ENCODE results near the gene PMF1.
"Not testable (repeated sequence)": the region's sequence is repeated elsewhere in the genome, so short reads cannot be mapped to it uniquely, and the experiment has no call there.

Gene PMF1

GRCh38 chr1:156191292-156191964 is 21.4 kb upstream of the PMF1 start:
- H3K9me3 Mint-ChIP-seq = peaks cover 0 to 9% of the 10 kb centered on the region in 2 donors
- peak overlapping the region in 1 of 2 donors; percentile 15 for H3K4me3 Mint-ChIP-seq
- ATAC-seq = no peak

GRCh38 chr1:156193208-156193487 is 19.7 kb upstream of the PMF1 start:
- ATAC-seq = no peak
- H3K27me3 Mint-ChIP-seq = no peaks in the 10 kb centered on the region
- H3K9me3 Mint-ChIP-seq = peaks cover 0 to 7% of the 10 kb centered on the region in 2 donors
- H3K4me3 Mint-ChIP-seq = no peak overlapping the region
- peak overlapping the region; percentile 91 to 98 for H3K27ac Mint-ChIP-seq
- no peak for DNase-seq
- peaks cover 62% of the 10 kb centered on the region for H3K4me1 Mint-ChIP-seq

More at GRCh38 chr1:156191292-156191964, 21.4 kb upstream of the PMF1 start:
- H3K27ac Mint-ChIP-seq = no peak overlapping the region
- peaks cover 46% of the 10 kb centered on the region for H3K4me1 Mint-ChIP-seq
- no peaks in the 10 kb centered on the region for H3K27me3 Mint-ChIP-seq
- no peak for DNase-seq

GRCh38 chr1:156193488-156194299 is 19.1 kb upstream of the PMF1 start, which contains the start of gene SLC25A44:
SLC25A44 (plus strand) TSS chr1:156194104; CDS start chr1:156199848, 5,744 bp downstream.
- DNase-seq (peak; percentile 96 to 98), ATAC-seq (peak; percentile 90)
- Mint-ChIP-seq H3K4me3 (no peak within 1 kb of the TSS), H3K9me3 (peaks cover 0 to 7% of the 10 kb centered on the region in 2 donors), H3K4me1 (peaks cover 67% of the 10 kb centered on the region), H3K27me3 (no peaks in the 10 kb centered on the region), H3K27ac (peak within 1 kb of the TSS; percentile 91 to 98)

- Mint-ChIP-seq H3K9me3 (peaks cover 0 to 2% of the 10 kb centered on the region in 2 donors), H3K4me1 (peaks cover 73% of the 10 kb centered on the region), H3K27me3 (no peaks in the 10 kb centered on the region), H3K27ac (peak overlapping the region; percentile 91 to 98), H3K4me3 (no peak overlapping the region)
- ATAC-seq (no peak), DNase-seq (no peak)
Observed at GRCh38 chr1:156194300-156194652, 18.5 kb upstream of the PMF1 start.

- DNase-seq (no peak), ATAC-seq (no peak)
- H3K27me3 Mint-ChIP-seq = no peaks in the 10 kb centered on the region
- H3K27ac Mint-ChIP-seq = peak overlapping the region in 1 of 2 donors; percentile 78
- H3K4me3 Mint-ChIP-seq = no peak overlapping the region
- H3K4me1 Mint-ChIP-seq = peaks cover 88% of the 10 kb centered on the region
- H3K9me3 Mint-ChIP-seq = no peaks in the 10 kb centered on the region
Observed at GRCh38 chr1:156195853-156196252, 17.0 kb upstream of the PMF1 start.

GRCh38 chr1:156196445-156196844 is 16.4 kb upstream of the PMF1 start:
- ATAC-seq (no peak), DNase-seq (no peak)
- peaks cover 88% of the 10 kb centered on the region for H3K4me1 Mint-ChIP-seq
- no peaks in the 10 kb centered on the region for H3K27me3 Mint-ChIP-seq
- H3K9me3 Mint-ChIP-seq = no peaks in the 10 kb centered on the region
- peak overlapping the region in 1 of 2 donors; percentile 89 for H3K27ac Mint-ChIP-seq
- H3K4me3 Mint-ChIP-seq = no peak overlapping the region

- H3K4me1 Mint-ChIP-seq = peaks cover 65% of the 10 kb centered on the region
- H3K4me3 Mint-ChIP-seq = no peak overlapping the region
- H3K27ac Mint-ChIP-seq = peak overlapping the region; percentile 85 to 95
- DNase-seq (peak; percentile 61 to 82), ATAC-seq (peak; percentile 88)
- H3K27me3 Mint-ChIP-seq = no peaks in the 10 kb centered on the region
- no peaks in the 10 kb centered on the region for H3K9me3 Mint-ChIP-seq
Observed at GRCh38 chr1:156198831-156199349, 13.9 kb upstream of the PMF1 start.

- no peaks in the 10 kb centered on the region for H3K9me3 Mint-ChIP-seq
- no peaks in the 10 kb centered on the region for H3K27me3 Mint-ChIP-seq
- no peak overlapping the region for H3K4me3 Mint-ChIP-seq
- H3K27ac Mint-ChIP-seq = peak overlapping the region; percentile 79 to 95
- H3K4me1 Mint-ChIP-seq = peaks cover 56% of the 10 kb centered on the region
- ATAC-seq (peak; percentile 39), DNase-seq (peak in 1 of 2 donors; percentile 57)
Observed at GRCh38 chr1:156200044-156200443, 12.8 kb upstream of the PMF1 start.

- DNase-seq = no peak
- H3K4me3 Mint-ChIP-seq = peak overlapping the region in 1 of 2 donors; percentile 27
- peaks cover 42% of the 10 kb centered on the region for H3K4me1 Mint-ChIP-seq
- H3K27me3 Mint-ChIP-seq = no peaks in the 10 kb centered on the region
- peak overlapping the region in 1 of 2 donors; percentile 89 for H3K27ac Mint-ChIP-seq
- no peaks in the 10 kb centered on the region for H3K9me3 Mint-ChIP-seq
- ATAC-seq = no peak
Observed at GRCh38 chr1:156203331-156203730, 9.5 kb upstream of the PMF1 start.

GRCh38 chr1:156204686-156205085 is 8.1 kb upstream of the PMF1 start:
- Mint-ChIP-seq H3K9me3 (no peaks in the 10 kb centered on the region), H3K27me3 (no peaks in the 10 kb centered on the region), H3K4me1 (peaks cover 40% of the 10 kb centered on the region), H3K27ac (no peak overlapping the region), H3K4me3 (no peak overlapping the region)
- no peak for ATAC-seq
- no peak for DNase-seq

- no peaks in the 10 kb centered on the region for H3K9me3 Mint-ChIP-seq
- H3K4me3 Mint-ChIP-seq = no peak overlapping the region
- no peaks in the 10 kb centered on the region for H3K27me3 Mint-ChIP-seq
- H3K27ac Mint-ChIP-seq = peak overlapping the region in 1 of 2 donors; percentile 23
- H3K4me1 Mint-ChIP-seq = peaks cover 56% of the 10 kb centered on the region
- DNase-seq (no peak), ATAC-seq (no peak)
Observed at GRCh38 chr1:156211243-156211642, 1.6 kb upstream of the PMF1 start.

- peak overlapping the region; percentile 93 to 97 for H3K4me3 Mint-ChIP-seq
- ATAC-seq (no peak), DNase-seq (no peak)
- H3K27me3 Mint-ChIP-seq = no peaks in the 10 kb centered on the region
- peak overlapping the region; percentile 94 to 99 for H3K27ac Mint-ChIP-seq
- no peaks in the 10 kb centered on the region for H3K9me3 Mint-ChIP-seq
- peaks cover 56% of the 10 kb centered on the region for H3K4me1 Mint-ChIP-seq
Observed at GRCh38 chr1:156212130-156212529, 677 bp upstream of the PMF1 start.

GRCh38 chr1:156213644-156213966 is 798 bp downstream of the PMF1 start:
- peaks cover 60% of the 10 kb centered on the region for H3K4me1 Mint-ChIP-seq
- H3K9me3 Mint-ChIP-seq = no peaks in the 10 kb centered on the region
- peak; percentile 2 for ATAC-seq

GRCh38 chr1:156214024-156214748 is 1.4 kb downstream of the PMF1 start:
- DNase-seq = no peak
- Mint-ChIP-seq H3K4me1 (peaks cover 57% of the 10 kb centered on the region), H3K27me3 (no peaks in the 10 kb centered on the region), H3K9me3 (no peaks in the 10 kb centered on the region), H3K27ac (peak overlapping the region; percentile 94 to 98), H3K4me3 (peak overlapping the region; percentile 93 to 97)
- no peak for ATAC-seq

More at GRCh38 chr1:156213644-156213966, 798 bp downstream of the PMF1 start:
- Mint-ChIP-seq H3K4me3 (peak overlapping the region; percentile 93 to 97), H3K27me3 (no peaks in the 10 kb centered on the region), H3K27ac (peak overlapping the region; percentile 94 to 99)
- DNase-seq = no peak

GRCh38 chr1:156216361-156217086 is 3.7 kb downstream of the PMF1 start:
- not testable (repeated sequence) for ATAC-seq, DNase-seq, H3K27ac Mint-ChIP-seq, H3K9me3 Mint-ChIP-seq, H3K27me3 Mint-ChIP-seq
- peaks cover 73% of the 10 kb centered on the region for H3K4me1 Mint-ChIP-seq
- H3K4me3 Mint-ChIP-seq = peak overlapping the region; percentile 7 to 14
